B cell (primary cell): ENCODE measurements around the gene HOXB9. TPM values are rescaled to one million over a fixed set of nuclear protein-coding genes. Genes with fewer than 3 reads are reported as not detected.

Experiments
- polyA plus RNA-seq: library from polyadenylated mRNA; depleted of rRNA; stranded (reverse); fragments of >200 nt; gene quantifications from 2 replicates; pipeline ENCODE4 v1.2.3, GENCODE V29; 2012
- small RNA-seq: library from RNA; depleted of rRNA; stranded (forward); fragments of <200 nt; gene quantifications from one replicate; pipeline ENCODE3, GENCODE V24; 2012; ENCODE audit warnings: low replicate concordance, low read depth; ENCODE audit not compliant: insufficient read length
- total RNA-seq, 2 donors: library from RNA; stranded (reverse); fragments of 120-200 nt in 1 of 2; gene quantifications; 1 replicate in 1 of 2; 2 replicates in 1 of 2; pipeline versions ENCODE4 v1.2.3 to v1.2.4, GENCODE V29; 2013 to 2022

HOXB9 gene
- total and polyA plus RNA-seq, 2 donors (not counting 1 experiment from before 2014, with no cell fraction given), result 0.07 TPM; not detected in 1

Small RNA genes within 50 kb of the gene (small RNA-seq; reads per million reads assigned to genes)
- gene MIR196A1, result not detected

Other genes with a start within 250 kb of the HOXB9 start
- gene SKAP1, start 196.1 kb downstream of the HOXB9 start, total RNA-seq, result 33.1 TPM in 2 replicates
- 24.5 and 37.3 TPM in 2 replicates for gene SKAP1, start 196.1 kb downstream of the HOXB9 start, polyA plus RNA-seq
- not detected in 2 replicates for gene HOXB1, start 95.3 kb downstream of the HOXB9 start, total RNA-seq
- not detected in 2 replicates for gene HOXB1, start 95.3 kb downstream of the HOXB9 start, polyA plus RNA-seq
- 6.1 and 8.1 TPM in 2 replicates for gene HOXB2, start 81.2 kb downstream of the HOXB9 start, total RNA-seq
- 3.1 and 9.2 TPM in 2 replicates for gene HOXB2, start 81.2 kb downstream of the HOXB9 start, polyA plus RNA-seq
- gene HOXB4, start 48.0 kb downstream of the HOXB9 start, total RNA-seq, result 1.5 and 1.7 TPM in 2 replicates
- gene HOXB4, start 48.0 kb downstream of the HOXB9 start, polyA plus RNA-seq, result 0.32 and 0.85 TPM in 2 replicates
- gene HOXB3, start 36.1 kb downstream of the HOXB9 start, total RNA-seq, result 3.4 and 4.0 TPM in 2 replicates
- 1.4 and 3.0 TPM in 2 replicates for gene HOXB3, start 36.1 kb downstream of the HOXB9 start, polyA plus RNA-seq
- gene HOXB5, start 32.6 kb downstream of the HOXB9 start, total RNA-seq, result not detected in 2 replicates
- gene HOXB5, start 32.6 kb downstream of the HOXB9 start, polyA plus RNA-seq, result not detected in 2 replicates
- not detected in 2 replicates for gene HOXB6, start 21.4 kb downstream of the HOXB9 start, total RNA-seq
- gene HOXB6, start 21.4 kb downstream of the HOXB9 start, polyA plus RNA-seq, result 0.10 TPM in 1 of 2 replicates, not detected in the other
- gene HOXB7, start 15.3 kb downstream of the HOXB9 start, total RNA-seq, result 0.36 and 1.3 TPM in 2 replicates
- 0.25 TPM in 1 of 2 replicates, not detected in the other for gene HOXB7, start 15.3 kb downstream of the HOXB9 start, polyA plus RNA-seq
- not detected in 2 replicates for gene HOXB8, start 11.1 kb downstream of the HOXB9 start, total RNA-seq
- gene HOXB8, start 11.1 kb downstream of the HOXB9 start, polyA plus RNA-seq, result not detected in 2 replicates
- not detected in 2 replicates for gene PRAC1, start 96.2 kb upstream of the HOXB9 start, total RNA-seq
- gene PRAC1, start 96.2 kb upstream of the HOXB9 start, polyA plus RNA-seq, result not detected in 2 replicates
- gene PRAC2, start 96.8 kb upstream of the HOXB9 start, total RNA-seq, result not detected in 2 replicates
- not detected in 2 replicates for gene PRAC2, start 96.8 kb upstream of the HOXB9 start, polyA plus RNA-seq
- gene HOXB13, start 102.4 kb upstream of the HOXB9 start, total RNA-seq, result not detected in 2 replicates
- gene HOXB13, start 102.4 kb upstream of the HOXB9 start, polyA plus RNA-seq, result not detected in 2 replicates
- gene TTLL6, start 190.9 kb upstream of the HOXB9 start, total RNA-seq, result not detected in 2 replicates
- gene TTLL6, start 190.9 kb upstream of the HOXB9 start, polyA plus RNA-seq, result not detected in 2 replicates
- gene CALCOCO2, start 204.7 kb upstream of the HOXB9 start, total RNA-seq, result 139 and 148 TPM in 2 replicates
- 49.6 and 50.1 TPM in 2 replicates for gene CALCOCO2, start 204.7 kb upstream of the HOXB9 start, polyA plus RNA-seq